DMS53 treated with DMSO at 0.1 percent for 48 hours (cell line): ENCODE results near the gene ITGA2B.
A peak's percentile ranks its signal among the peaks of the same experiment; 100 is the strongest.
"Not testable (repeated sequence)": the region's sequence is repeated elsewhere in the genome, so short reads cannot be mapped to it uniquely, and the experiment has no call there.

Source experiments
- DNase-seq: peaks from one replicate; lab custom pipeline; 2025; ENCODE audit not compliant: unreplicated experiment; lab: John Stamatoyannopoulos, UW

Gene ITGA2B

DNA sequence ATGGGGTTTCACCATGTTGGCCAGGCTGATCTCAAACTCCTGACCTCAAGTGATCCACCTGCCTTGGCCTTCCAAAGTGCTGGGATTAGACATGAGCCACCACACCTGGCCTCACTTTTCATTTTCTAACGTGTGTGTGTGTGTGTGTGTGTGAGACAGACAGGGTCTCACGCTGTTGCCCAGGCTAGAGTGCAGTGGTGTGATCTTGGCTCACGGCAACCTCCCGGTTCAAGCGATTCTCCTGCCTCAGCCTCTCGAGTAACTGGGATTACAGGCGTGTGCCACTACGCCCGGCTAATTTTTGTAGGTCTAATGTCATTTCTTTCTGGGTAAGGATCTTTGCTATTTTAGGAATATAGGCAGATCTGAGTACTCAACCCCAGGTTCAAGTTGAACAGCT is 4.7 kb upstream of the ITGA2B start:
- not testable (repeated sequence) for DNase-seq

DNA sequence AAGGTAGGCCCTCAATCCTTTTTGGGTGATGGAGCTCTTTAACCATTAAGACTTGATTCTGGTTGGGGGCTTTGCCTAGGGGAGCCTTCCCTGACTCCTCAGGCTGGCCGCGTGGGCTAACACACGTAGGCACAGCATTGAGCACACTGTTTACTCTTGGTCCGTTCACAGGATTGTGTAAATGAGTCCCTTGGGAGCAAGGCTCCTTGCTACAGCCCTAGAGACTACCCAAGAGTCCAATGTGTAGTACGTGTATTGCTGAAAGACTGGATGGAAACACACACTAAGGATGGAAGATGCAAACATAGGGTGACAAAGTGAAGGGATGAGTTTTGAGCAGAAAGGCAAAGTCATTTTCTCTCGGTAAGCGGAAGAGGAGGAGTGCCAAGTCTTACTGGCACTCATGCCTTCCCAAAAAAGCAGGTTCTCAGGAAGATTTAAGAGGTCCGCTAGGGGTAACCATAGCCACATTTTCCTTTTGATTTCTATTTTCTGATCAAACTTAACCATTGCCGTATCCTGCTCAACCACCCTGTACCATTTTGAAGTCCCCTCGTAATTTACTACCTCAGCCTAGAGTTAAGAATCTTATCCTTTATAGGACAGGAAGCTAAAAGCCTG is 911 bp upstream of the ITGA2B start:
- DNase-seq = no peak

DNA sequence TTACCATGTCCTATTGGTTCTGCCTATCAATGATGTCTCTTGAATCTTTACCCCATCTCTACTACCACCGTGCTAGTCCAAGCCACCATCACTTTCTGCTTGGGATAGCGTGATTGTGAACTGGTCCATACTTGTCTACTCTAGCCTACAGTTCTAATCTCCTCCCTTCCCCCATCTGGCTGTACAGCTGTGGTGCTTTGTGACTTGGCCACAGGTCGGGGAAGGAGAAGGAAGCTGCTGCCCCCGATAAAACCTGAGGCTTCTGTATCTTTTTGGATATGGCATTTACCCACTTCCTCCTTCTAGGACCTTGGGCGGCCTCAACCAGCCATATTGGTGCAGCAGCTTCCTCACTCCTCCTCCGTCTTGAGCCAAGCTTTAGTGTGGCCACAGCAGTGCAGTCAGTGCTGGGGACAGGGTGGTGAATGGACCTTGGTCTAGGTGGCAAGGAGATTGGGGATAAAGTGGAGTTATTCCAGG is 314 bp upstream of the ITGA2B start:
- no peak for DNase-seq

DNA sequence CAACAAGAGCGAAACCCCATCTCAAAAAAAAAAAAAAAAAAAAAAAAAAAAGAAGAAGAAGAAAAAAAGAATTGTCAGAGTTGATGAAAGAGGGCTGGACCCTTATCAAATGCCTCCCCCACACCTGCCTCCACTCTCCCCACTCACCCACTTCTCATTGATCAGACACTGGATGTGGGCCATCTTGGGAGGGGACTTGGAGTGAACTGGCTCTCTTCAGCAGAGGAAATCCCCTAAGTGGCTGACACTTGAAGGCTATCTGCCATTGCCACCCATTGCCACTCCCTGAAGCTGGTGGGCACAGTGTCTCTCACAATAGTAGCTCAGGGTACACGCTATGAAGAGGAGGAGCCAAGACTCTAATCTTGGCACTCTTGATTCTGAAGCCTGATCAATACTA is 1.6 kb downstream of the ITGA2B start:
- DNase-seq = no peak

DNA sequence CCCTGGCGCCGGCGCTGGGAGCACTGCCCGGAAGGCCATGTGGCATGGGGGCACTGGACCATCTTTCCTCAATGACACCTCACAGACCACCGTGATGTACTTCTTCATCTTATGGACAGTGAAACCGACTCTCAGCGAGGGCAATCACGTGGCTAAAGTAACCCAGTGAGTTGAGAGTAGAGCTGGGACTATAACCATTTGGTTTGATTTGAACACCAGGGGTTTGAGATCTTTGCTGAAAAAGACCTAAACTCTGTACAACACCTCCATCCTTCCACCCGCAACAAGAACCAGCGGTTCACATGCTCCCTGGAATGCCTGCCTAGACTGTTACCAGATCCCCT is 3.3 kb downstream of the ITGA2B start:
- no peak for DNase-seq

DNA sequence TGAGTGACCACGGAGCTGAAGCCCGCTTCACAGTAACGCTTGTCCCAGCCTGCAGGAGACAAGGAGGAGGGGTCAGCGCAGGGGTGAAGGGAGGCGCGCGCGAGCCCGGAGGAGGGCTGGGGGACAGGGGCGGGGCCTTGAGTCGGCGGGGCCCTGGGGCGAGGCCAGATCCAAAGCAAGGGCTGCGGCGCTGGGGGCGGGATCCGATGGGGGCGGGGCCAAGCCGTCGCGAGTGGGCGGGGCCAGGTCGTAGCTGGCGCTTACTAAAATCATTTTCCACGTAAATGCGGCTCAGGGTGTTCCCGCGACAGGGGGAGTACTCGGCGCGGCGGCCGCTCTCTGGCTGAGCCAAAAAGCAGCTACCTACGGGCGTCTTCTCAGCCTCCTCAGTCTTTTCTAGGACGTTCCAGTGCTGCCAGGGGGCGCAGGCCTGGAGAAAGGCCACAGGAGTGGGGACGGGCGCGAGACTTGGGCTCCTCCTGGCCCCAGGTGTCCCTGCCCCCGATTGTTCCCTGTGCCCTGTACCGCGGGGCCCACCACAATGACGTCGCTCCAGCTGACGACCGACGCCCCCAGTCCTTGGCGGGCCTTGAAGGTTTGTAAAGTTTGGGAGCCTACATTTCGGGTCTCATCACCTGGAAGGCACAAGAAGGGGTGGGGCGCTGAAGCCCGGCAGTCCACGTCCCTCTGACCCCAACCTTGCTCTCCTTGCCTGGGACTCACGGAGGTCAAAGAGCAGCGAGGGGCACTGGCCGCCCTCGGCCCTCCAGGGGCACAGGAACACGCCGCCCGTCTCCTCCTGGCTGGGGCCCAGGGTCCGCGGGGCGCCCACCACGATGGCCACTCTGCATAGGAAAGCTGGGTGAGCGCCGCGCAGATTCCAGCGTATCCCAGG is 3.9 kb downstream of the ITGA2B start:
- DNase-seq = peak; percentile 35

DNA sequence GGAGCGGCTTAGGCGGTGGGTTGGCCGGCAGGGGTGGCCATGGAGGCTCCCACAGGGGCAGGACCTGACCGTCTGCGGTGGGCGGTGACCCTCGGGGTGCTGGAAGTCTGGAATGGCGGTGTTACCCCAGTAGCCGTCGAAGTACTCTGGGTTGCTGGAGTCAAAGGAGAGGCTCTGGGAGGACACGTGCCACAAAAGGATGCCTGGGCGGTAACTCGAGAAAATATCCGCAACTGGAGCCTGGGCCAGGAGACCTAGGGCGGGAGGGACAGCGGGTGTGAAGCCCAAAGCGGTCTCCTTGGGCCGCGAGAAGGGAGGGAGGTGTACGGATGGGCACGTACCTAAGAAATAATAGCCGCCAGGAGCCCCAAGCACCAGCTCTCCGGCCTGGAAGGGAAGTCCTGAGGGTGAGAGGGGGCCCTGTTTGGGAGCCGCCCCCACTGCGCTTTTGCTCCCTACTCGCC is 4.6 kb downstream of the ITGA2B start:
- DNase-seq = no peak

DNA sequence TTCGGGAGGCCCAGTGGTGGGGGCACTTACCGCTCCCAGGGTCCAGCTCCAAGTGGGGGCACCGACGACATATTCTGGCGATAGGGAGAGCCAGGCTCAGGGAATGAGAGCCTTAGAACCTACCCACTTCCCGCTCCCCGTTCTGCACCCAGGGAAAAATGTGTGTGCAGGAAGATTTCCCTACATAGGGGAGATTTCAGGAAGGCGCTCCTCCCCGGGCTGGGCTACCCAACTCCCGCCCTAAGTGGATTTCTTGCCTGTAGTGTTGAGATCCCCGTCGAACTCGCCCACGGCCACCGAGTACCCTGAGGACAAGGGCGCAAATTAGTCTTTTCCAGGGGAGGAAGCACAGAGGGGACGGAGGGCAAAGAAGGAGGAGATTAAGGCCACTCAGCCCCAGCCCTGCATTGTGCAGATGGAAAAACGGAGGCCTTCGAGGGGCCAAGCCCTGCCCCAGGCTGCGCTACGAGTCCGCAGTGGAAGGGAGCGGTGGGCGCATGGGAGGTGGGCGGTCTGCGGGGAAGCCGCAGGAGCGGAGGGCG is 5.1 kb downstream of the ITGA2B start:
- DNase-seq = no peak

DNA sequence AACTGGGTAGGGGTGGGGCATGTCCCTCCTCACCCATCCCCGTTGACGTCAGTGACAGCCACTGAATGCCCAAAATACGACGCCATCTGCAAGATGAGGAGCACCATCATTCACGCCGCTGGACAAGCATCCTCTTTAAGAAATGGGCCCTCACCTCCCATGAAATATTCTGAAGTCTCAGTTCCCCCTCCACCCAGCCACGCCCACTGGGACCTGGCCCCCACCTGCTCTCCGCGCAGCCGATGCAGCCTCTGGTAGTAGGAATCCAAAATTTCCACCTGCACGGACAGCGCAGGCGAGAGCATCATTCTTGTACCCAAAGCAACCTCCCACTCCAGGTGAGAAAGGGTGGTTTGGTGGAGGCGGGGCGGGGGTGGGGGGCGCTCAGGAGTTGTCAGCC is 5.6 kb downstream of the ITGA2B start:
- DNase-seq = no peak

DNA sequence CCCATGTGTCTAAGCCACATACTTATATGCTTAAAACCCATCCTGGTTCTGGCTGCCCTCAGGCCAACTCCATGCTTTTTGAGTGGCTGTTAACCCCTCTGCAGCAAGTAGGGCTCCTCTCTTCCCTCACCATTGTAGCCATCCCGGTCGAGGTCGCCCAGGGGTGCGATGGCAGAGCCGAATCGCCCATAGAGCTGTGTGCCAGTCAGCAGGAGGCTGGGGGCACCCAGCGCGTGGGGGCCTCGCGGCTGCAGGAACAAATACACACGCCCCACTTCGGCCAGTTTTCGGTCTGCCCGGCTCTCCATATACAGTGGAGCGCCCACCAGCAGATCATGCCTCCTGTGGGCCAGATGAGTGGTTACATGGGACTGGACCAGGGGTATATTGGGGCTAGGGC is 6.1 kb downstream of the ITGA2B start:
- no peak for DNase-seq

DNA sequence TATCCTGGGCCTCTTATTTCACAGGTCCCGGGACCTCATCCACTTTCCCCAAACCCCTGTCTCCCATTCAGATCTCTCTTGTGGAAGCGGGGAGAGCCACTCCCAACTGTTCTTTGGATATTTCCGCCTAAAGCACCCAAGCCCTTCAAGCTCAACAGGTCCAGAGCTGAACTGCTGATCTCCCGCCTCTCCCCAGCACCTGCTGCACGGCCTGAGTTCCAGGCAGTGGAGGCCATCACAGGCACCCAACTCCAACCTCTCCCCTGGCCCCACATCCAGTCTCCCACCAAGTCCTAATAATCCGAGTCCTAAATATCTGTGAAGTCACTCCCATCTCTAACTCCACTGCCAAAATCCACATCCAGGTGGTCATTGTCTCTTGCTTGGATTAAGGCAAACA is 6.5 kb downstream of the ITGA2B start:
- no peak for DNase-seq

DNA sequence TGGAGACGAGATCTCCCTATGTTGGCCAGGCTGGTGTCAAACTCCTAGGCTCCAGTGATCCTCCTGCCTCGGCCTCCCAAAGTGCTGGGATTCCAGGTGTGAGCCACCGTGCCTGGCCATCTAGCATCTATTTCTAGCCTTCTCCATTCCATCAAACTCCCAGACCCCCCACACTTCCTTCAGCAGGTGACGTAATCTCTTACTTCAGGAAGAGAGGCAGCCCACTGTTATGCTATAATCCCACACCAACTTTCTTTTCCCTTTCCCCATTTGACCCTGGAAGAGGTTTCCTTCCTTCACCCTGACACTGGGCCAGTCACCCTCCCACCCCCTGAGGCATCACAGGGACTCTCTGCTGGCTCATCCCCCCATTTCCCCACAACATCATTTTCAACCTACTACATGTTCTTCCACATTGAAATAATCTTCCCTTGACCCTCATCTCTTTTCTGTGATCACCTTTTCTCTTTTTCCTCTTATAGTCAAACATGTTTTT is 7.6 kb downstream of the ITGA2B start:
- DNase-seq = no peak

DNA sequence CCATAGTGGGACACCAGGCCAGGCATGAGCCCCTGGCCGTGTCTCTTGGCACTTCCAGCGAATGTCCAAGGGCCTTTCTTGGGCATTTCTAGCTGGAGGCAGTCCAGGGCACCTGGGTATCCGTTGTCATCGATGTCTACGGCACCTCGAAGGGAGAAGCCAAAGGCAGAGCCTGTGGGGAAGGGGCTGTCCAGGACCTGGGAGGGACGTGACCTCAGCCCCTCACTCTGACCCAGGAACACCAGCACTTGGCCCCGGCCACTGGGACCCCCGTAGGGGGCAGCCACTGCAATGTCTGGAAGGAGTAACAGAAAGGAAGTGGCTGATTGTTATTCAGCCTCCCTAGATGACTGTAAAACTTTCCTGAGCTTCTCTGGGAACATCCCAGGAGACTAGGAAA is 8.7 kb downstream of the ITGA2B start:
- no peak for DNase-seq

DNA sequence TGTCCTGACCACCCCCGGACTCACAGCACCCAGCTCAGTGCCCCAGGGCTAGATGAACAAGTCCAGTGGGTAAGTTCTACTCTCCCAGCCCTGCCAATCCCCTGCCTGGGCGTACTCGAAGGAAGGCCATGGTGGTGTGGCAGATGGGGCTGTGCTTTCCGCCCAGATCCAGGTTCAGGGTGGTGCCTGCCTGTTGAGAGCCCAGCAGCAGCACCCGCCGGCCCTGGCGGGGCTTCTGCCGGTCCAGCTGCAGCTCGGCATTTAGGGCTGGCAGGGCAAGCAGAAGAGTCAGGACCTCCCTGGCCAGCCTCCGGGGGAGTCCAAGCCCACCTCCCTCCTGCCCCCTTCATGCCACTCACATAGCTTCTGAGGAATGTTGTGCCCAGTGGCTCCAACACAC is 9.6 kb downstream of the ITGA2B start:
- DNase-seq = no peak

DNA sequence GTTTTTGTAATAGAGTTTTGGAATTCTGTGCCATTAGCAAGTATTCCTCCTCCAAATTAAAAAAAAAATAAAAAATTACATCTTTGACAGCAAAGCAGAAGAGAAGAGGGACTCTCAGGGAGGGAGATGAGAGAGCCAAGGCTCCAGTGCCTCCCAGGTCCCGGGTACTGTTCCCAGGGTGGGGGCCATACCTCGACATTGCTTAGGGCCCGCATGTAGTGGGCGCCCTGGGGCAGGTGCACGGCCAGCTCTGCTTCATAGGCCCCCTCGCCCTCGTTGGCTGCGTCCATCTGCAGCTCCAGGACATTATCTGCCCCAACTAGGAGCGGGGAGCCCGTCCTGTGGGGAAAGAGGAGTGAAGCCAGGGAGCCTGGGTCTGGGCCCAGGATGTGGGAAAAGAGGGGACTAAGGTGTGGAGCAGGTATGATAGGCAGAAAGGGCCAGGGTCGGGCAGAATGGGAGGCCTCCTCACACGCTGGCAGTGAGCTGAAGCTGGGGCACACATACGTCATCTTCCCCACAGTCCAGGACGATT is 11.2 kb downstream of the ITGA2B start:
- no peak for DNase-seq

DNA sequence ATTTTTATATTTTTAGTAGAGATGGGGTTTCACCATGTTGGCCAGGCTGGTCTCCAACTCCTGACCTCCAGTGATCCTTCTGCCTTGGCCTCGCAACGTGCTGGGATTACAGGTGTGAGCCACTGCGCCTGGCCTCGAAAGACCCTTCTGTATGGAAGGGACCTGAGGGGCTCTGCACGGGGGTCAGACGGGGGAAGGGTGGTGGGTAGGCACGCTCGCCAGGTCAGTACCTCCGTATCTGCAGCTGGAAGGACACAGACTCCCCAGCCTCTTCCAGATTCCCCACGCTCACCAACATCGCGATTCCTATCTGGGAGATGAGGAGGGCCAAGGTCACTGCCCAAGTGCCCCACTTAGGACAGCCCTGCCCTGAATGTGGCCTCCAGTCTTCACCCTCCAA is 12.7 kb downstream of the ITGA2B start:
- no peak for DNase-seq

DNA sequence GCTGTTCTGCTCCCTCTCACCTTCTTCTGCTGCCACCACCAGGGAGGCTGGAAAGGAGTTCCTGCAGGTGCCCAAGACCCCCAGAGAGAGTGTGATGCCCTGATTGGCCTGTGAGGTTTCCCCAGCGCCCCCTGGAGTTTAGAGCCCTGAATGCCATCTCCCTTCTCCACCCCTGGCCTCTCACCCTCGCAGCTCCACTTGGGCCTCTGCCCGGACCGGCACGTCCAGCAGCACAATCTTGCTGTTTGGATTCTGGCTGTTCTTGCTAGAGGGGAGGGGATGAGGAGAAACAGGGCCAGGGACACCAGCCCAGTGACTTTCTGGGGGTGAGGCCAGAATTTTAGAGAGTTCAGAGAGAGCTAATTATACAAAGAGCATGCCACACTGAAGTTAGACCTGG is 13.3 kb downstream of the ITGA2B start:
- no peak for DNase-seq

DNA sequence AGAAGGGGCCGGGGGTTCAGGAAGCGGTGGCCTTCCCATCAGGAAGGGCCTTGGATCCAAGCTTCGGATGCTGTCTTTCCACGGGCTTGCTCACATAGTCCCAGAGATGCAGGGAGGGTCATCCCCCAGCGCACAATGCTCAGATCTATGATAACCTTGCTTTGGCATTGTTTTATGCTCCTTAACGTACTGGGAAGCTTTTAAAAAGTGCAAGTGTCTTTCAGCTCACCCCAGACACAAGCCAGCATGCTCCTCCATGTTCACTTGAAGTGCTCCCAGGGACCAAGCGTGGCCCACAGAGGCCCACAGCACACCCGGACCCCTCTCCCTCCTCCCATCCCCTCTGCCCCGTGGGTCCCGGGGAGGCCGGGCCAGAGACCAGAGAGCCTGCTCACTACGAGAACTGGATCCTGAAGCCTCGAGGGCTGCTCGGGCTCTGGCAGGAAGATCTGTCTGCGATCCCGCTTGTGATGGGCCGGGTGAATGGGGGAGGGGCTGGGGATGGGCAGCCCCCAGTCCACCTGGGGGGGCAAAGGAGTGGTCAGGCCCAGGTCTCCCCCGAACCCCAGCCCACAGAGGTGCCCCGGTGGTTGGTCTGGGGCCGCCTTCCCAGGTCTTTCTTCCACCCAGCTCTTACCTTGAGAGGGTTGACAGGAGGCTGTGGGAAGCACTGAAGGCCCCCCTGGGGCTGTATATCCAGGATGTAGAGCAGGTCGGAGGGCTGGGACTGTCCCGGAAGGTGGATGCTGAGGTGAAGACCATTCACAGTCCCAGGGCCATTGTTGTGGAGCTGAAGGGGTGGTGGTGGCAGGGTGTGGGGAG is 14.0 kb downstream of the ITGA2B start:
- DNase-seq = peak; percentile 29

DNA sequence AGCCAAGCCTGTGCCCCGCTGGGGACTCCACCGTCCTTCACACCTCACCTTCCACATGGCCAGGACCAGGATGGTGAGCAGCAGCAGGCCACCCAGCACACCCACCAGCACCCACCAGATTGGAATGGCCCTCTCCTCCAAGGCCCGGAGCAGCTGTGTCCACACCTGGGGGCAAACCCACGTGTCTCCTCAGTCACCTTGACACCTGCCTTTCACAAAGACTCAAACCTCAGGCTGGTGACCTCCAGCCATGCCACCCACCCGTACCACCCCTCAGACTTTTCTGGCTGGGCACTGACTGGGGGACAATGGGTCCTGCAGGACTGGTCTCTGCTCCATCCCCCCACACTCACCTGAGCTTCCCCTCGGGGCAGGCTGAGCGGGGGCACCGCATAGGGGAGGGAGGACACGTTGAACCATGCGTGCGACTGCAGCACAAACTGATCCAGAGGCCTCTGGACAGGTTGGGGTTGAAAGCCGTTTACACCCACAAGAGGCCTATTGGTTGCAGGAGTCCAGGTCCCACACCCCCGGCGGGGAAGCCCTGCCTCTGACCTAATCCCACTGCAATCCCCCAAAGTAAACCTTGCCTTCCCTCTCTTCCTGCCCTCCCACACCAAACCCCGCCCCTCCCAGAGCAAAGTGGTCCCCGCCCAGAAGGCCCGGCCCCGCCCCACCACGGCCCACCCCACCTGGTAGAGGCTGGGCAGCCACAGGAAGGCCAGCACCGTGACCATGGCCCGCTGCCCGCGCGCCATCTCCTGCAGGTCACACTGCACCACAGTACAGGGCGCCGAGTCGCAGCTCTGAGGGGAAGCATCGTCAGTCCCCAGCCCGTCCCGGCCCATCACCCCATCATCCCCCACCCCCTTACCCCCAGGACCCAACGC is 14.9 kb downstream of the ITGA2B start:
- peak; percentile 20 for DNase-seq

DNA sequence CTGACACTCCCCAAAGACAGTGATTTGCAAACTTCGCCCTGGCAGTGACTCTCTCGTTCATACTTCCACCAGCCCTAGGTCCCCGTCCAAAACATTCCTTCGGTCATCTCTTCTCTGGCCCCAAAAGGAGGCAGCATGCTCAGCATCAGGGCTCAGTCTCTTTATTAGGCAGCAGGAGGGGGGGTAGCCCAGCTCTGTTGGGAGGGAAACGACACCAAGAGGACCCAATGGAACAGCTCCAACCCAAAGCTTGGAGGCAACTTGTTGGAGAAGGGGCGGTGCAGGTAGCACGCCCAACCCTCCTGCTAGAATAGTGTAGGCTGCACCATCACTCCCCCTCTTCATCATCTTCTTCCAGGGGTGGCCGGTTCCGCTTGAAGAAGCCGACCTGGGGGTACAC is 17.4 kb downstream of the ITGA2B start:
- no peak for DNase-seq
